Bronchus fibroblast of lung (primary cell): ENCODE results near the gene C1QTNF9B. TPM values are rescaled to one million over a fixed set of nuclear protein-coding genes. Genes with fewer than 3 reads are reported as not detected.

ENCODE experiments used
- total RNA-seq: library from RNA; depleted of rRNA; stranded (reverse); fragments of >200 nt; gene quantifications from 2 replicates; pipeline ENCODE4 v1.2.3, GENCODE V29; 2015

The C1QTNF9B gene
- 0.74 TPM in 1 of 2 replicates, not detected in the other for total RNA-seq

DNA sequence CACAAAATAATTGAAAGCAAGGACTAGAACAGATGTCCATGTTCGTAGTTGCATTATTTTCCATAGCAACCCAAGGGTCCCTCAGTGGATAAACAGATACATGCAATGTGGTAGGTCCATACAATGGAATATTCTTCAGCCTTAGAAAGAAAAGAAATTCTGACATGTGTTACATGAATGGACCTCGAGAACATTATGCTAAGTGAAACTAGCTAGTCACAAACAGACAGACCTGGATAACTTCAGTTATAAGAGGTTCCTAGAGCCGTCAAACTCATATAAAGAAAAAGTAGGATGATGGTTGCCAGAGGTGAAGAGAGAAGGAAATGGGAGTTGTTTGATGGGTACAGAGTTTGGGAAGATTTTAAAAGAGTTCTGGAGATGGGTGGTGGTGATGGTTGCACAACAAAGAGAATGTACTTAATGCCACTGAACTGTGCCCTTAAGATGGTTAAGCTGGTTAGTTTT is at the start of gene C1QTNF9B:
Gene C1QTNF9B, minus strand, starts transcription at position 51 of the 468 bp plus-strand sequence.

DNA sequence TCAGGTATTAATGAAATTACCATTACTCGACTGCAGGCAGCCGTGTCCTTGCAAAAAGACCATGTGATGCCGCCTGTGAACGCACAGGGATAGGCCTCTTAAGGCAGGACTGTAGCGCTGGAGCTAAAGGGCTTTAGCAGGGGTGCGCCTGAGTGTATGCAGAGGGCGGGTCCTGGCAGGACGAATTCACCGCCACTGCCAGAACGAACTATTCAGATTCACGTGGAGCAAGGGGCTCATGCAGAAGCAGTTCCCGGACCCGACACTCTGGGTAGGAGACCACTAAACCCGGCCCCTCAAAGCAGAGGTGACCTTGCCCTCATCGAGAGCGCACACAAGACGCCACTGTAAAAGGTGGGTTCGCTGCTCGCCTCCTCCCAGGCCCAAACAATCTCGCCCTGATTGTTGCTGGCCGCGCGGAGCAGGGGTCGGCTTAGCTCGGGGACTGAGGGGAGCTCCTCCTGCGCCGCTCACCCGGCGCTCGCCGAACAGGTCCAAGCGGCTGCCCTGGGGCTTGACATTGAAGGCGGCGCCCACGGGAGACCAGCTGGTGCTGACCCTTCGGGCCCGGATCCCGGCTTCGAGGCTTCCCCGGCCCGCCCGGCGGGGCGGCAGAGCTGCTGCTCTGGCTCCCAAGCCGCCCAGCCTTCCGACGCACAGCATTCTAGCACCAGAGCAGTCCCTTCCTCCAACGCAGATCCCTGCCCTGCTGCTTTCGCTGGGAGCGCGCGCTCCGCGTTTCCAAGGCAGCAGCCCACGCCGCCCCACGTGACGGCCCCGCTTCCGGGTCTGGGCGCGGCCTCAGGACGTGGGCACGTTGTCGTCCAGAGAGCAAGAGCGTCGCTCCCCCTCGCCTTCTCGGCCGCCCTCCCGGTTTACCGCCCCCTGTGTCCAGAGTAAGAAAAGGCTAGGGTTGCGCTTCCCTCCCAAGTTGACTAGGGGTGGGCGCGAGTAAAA is 8.4 kb downstream of the C1QTNF9B start, which contains the start of gene MIPEP:
Gene MIPEP, minus strand, starts transcription at position 743 of the 957 bp plus-strand sequence. Its CDS starts 80 bp downstream, at position 663.

Other genes starting within 250 kb of the C1QTNF9B start
- gene MIPEP, start 8.1 kb downstream of the C1QTNF9B start, total RNA-seq, result 23.9 and 26.6 TPM in 2 replicates